OCI-LY7 (cell line): Measurements from ENCODE around the gene RNF7. TPM values are rescaled to one million over a fixed set of nuclear protein-coding genes. Genes with fewer than 3 reads are reported as not detected.

Experiments
- BruUV-seq: library from RNA; stranded (reverse); fragments of 400-500 nt; replicated peaks from 2 replicates; lab custom pipeline; 2021; lab: Mats Ljungman, UMichigan
- CTCF ChIA-PET: fragments of 300-600 bp; sonication (Branson Sonifier 250); formaldehyde crosslinking; loops from one replicate; lab custom pipeline; 2022; ENCODE audit warnings: antibody characterized with exemption; ENCODE audit not compliant: unreplicated experiment; lab: Charles Lee
- POLR2A ChIA-PET: fragments of 300-600 bp; sonication (Branson Sonifier 250); formaldehyde crosslinking; loops from one replicate; lab custom pipeline; 2022; ENCODE audit warnings: antibody characterized with exemption; lab: Charles Lee
- DNase-seq: peaks from one replicate; pipeline ENCODE4 v3.0.0-alpha.2; 2015; ENCODE audit warnings: low spot score
- H2AFZ ChIP-seq: fragments of 200-600 bp; sonication (generic), shearing (Covaris generic); 2 replicates; pipeline ENCODE4 v1.6.1; 2014; ENCODE audit warnings: mild to moderate bottlenecking, antibody characterized with exemption, low read length, moderate library complexity
- H3K27ac ChIP-seq: fragments of 200-600 bp; sonication (generic); 2 replicates; pipeline ENCODE4 v1.5.1; 2014; ENCODE audit warnings: mixed run types, low read depth, mild to moderate bottlenecking, moderate library complexity, low read length, inconsistent platforms; ENCODE audit not compliant: poor library complexity, severe bottlenecking
- H3K36me3 ChIP-seq: fragments of 200-600 bp; sonication (generic); 2 replicates; pipeline ENCODE4 v1.6.1; 2014; ENCODE audit warnings: mild to moderate bottlenecking, antibody characterized with exemption, low read length, moderate library complexity, mixed read lengths; ENCODE audit not compliant: insufficient read depth
- H3K4me1 ChIP-seq: fragments of 200-600 bp; sonication (generic); 2 replicates; pipeline ENCODE4 v1.5.1; 2014; ENCODE audit warnings: mild to moderate bottlenecking, low read length; ENCODE audit not compliant: insufficient read depth, poor library complexity, severe bottlenecking
- H3K4me2 ChIP-seq: fragments of 200-600 bp; sonication (generic); 2 replicates; pipeline ENCODE4 v1.6.1; 2014; ENCODE audit warnings: mild to moderate bottlenecking, low read length
- H3K4me3 ChIP-seq: fragments of 200-600 bp; sonication (generic); 2 replicates; pipeline ENCODE4 v1.5.1; 2014; ENCODE audit warnings: mild to moderate bottlenecking, low read depth, low read length; ENCODE audit not compliant: poor library complexity, severe bottlenecking
- H3K79me2 ChIP-seq: fragments of 200-600 bp; sonication (generic); 2 replicates; pipeline ENCODE4 v1.6.1; 2016; ENCODE audit warnings: low read depth, mild to moderate bottlenecking, low read length, moderate library complexity, mixed read lengths; ENCODE audit not compliant: insufficient read depth
- H3K9me2 ChIP-seq: fragments of 200-600 bp; sonication (generic); 2 replicates; pipeline ENCODE4 v1.6.1; 2016; ENCODE audit warnings: mild to moderate bottlenecking, low read length, mixed read lengths; ENCODE audit not compliant: insufficient read depth
- H3K9me3 ChIP-seq: fragments of 200-600 bp; sonication (generic); 2 replicates; pipeline ENCODE4 v1.6.1; 2014; ENCODE audit warnings: mild to moderate bottlenecking, mixed run types, low read length, mixed read lengths
- H4K20me1 ChIP-seq: fragments of 200-600 bp; sonication (generic); 2 replicates; pipeline ENCODE4 v1.6.1; 2014; ENCODE audit warnings: mild to moderate bottlenecking, antibody characterized with exemption, low read length, moderate library complexity, mixed read lengths; ENCODE audit not compliant: insufficient read depth
- CTCF ChIP-seq: fragments of 200-600 bp; sonication (generic); conservative IDR thresholded peaks from 2 replicates; pipeline ENCODE4 v1.5.1; 2014; ENCODE audit warnings: mild to moderate bottlenecking, antibody characterized with exemption, low read length, moderate library complexity, mixed read lengths
- EZH2phosphoT487 ChIP-seq: fragments of 200-600 bp; sonication (generic); IDR thresholded peaks from 2 replicates; pipeline ENCODE4 v1.6.1; 2018; ENCODE audit warnings: low read depth, borderline replicate concordance, mild to moderate bottlenecking, mixed run types, antibody characterized with exemption, low read length, moderate library complexity, mixed read lengths
- intact Hi-C: fragments of 100-400 bp; cut with micrococcal nuclease; formaldehyde crosslinking; loops from one replicate; pipeline ENCODE4 v1.10.0; 2022; ENCODE audit not compliant: unreplicated experiment
- total RNA-seq, 2 experiments: library from RNA; depleted of rRNA in 1 of 2; stranded (reverse); fragments of >200 nt in 1 of 2; shearing (Covaris generic) in 1 of 2; gene quantifications; 2 replicates each; pipeline ENCODE4 v1.2.3, GENCODE V29; 2014 to 2022

RNF7 gene
- total RNA-seq, 2 experiments from 2014 or later: 36.3 to 81.3 TPM

GRCh38 chr3:141764045-141764444 lies 25.9 kb downstream of the RNF7 start:
- H3K36me3 ChIP-seq: no peaks in the 10 kb centered on the region
- no peak for TF ChIP-seq CTCF
- H3K79me2 ChIP-seq: no peaks in the 10 kb centered on the region
- H4K20me1 ChIP-seq: no peaks in the 10 kb centered on the region
- H3K4me3 ChIP-seq: no peak overlapping the region
- POLR2A ChIA-PET: interaction anchor here (0.8 to 1.0 kb wide), 2 partner anchors 19 to 96 kb away, joined by 4 read pairs; no protein-coding TSS in a partner anchor
- no peaks in the 10 kb centered on the region for H3K9me3 ChIP-seq
- no peak overlapping the region for H2AFZ ChIP-seq
- BruUV-seq: no TSS peak
- H3K4me2 ChIP-seq: no peak overlapping the region
- intact Hi-C loops: no loop called here
- H3K9me2 ChIP-seq: no peaks in the 10 kb centered on the region
- CTCF ChIA-PET: interaction anchor here (1.5 kb wide), 1 partner anchor 14 kb away, joined by 3 read pairs; no protein-coding TSS in a partner anchor
- H3K4me1 ChIP-seq: no peaks in the 10 kb centered on the region
- no peak for DNase-seq
- H3K27ac ChIP-seq: no peak overlapping the region

GRCh38 chr3:141764465-141764864 lies 26.4 kb downstream of the RNF7 start:
- H3K9me3 ChIP-seq: no peaks in the 10 kb centered on the region
- H3K36me3 ChIP-seq: no peaks in the 10 kb centered on the region
- H2AFZ ChIP-seq: no peak overlapping the region
- no peaks in the 10 kb centered on the region for H3K9me2 ChIP-seq
- intact Hi-C loops: no loop called here
- H3K4me2 ChIP-seq: no peak overlapping the region
- POLR2A ChIA-PET: interaction anchor here (0.8 to 1.0 kb wide), 2 partner anchors 18 to 96 kb away, joined by 4 read pairs; no protein-coding TSS in a partner anchor
- no peak overlapping the region for H3K27ac ChIP-seq
- CTCF ChIA-PET: interaction anchor here (1.5 kb wide), 1 partner anchor 13 kb away, joined by 3 read pairs; no protein-coding TSS in a partner anchor
- no peak for DNase-seq
- no TSS peak for BruUV-seq
- no peaks in the 10 kb centered on the region for H3K4me1 ChIP-seq
- no peak overlapping the region for H3K4me3 ChIP-seq
- no peak for TF ChIP-seq CTCF
- TF ChIP-seq EZH2phosphoT487: no peak
- no peaks in the 10 kb centered on the region for H3K79me2 ChIP-seq
- no peaks in the 10 kb centered on the region for H4K20me1 ChIP-seq

GRCh38 chr3:141764986-141765385 lies 26.9 kb downstream of the RNF7 start:
- DNase-seq: no peak
- TF ChIP-seq CTCF: no peak
- TF ChIP-seq EZH2phosphoT487: no peak
- no peaks in the 10 kb centered on the region for H3K9me2 ChIP-seq
- H3K27ac ChIP-seq: no peak overlapping the region
- no peak overlapping the region for H3K4me2 ChIP-seq
- no TSS peak for BruUV-seq
- ChIA-PET CTCF (interaction anchor here (0.6 to 1.5 kb wide), 2 partner anchors 13 to 660 kb away, joined by 3 read pairs; no protein-coding TSS in a partner anchor), POLR2A (interaction anchor here (0.6 kb wide), 1 partner anchor 35 kb away, joined by 3 read pairs; no protein-coding TSS in a partner anchor)
- H3K4me3 ChIP-seq: no peak overlapping the region
- H3K36me3 ChIP-seq: no peaks in the 10 kb centered on the region
- H2AFZ ChIP-seq: no peak overlapping the region
- intact Hi-C loops: no loop called here
- no peaks in the 10 kb centered on the region for H3K4me1 ChIP-seq
- H3K9me3 ChIP-seq: no peaks in the 10 kb centered on the region
- H3K79me2 ChIP-seq: no peaks in the 10 kb centered on the region
- H4K20me1 ChIP-seq: no peaks in the 10 kb centered on the region
